Measurements from ENCODE around the gene CD72.
A peak's percentile ranks its signal among the peaks of the same experiment; 100 is the strongest.
"Not testable (repeated sequence)": the region's sequence is repeated elsewhere in the genome, so short reads cannot be mapped to it uniquely, and the experiment has no call there.

CD72 gene

DNA sequence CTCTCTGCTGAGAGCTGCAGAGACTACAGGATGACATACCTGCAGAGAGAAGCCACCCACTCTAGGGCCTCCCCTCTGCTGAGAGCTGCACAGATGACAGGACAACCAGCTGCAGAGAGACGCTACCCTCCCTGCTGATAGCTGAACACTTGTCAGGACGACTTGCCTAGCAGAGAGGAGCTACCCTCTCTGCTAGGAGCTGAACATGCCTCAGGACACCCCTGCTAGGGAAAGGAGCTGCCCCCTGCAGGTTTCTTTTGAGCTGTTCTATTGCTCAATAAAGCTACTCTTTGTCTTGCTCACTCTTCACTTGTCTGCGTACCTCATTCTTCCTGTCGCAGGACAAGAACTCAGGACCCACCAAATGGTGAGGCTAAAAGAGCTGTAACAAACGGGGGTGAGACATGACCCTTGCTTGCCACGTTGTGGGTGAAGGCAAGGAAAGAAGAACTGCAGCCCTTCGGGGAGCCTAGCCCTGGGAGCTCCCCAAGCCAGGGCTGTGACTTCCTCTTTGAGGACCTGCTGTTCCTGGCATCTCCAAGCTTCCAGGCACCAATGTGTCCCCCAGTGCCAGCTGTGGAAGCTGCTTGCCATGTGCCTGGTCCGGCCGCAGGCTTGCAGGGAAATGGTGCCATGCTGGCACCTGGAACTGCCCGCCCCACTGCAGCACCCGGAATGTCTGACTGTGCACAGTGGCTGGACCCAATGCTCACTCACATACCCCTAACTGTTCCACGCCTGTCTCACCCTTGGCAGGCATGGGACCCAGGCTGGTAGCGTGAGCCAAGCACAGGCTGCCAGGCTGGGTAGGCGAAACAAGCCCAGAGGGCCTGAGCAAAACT is 18.2 kb downstream of the CD72 start:
- no peak overlapping the region for H3K27ac Mint-ChIP-seq
- H3K4me1 Mint-ChIP-seq: peaks cover 22% of the 10 kb centered on the region
- peaks cover 4% of the 10 kb centered on the region for H3K36me3 Mint-ChIP-seq (ENCODE audit: low read depth)
- no peaks in the 10 kb centered on the region for H3K9me3 Mint-ChIP-seq
- no peak for TF ChIP-seq CTCF (IDR thresholded peaks at IDR 0.05; ENCODE audit: unreplicated experiment in 3 of 3)
- H3K4me3 Mint-ChIP-seq: no peak overlapping the region
- H3K27me3 Mint-ChIP-seq (ENCODE audit: low read depth): no peaks in the 10 kb centered on the region

- TF ChIP-seq CTCF (IDR thresholded peaks at IDR 0.05; ENCODE audit: unreplicated experiment in 3 of 3): no peak
- Mint-ChIP-seq H3K27ac (no peak overlapping the region), H3K9me3 (peaks cover 4% of the 10 kb centered on the region), H3K36me3 (ENCODE audit: low read depth) (peaks cover 9% of the 10 kb centered on the region), H3K4me3 (no peak overlapping the region), H3K27me3 (ENCODE audit: low read depth) (no peaks in the 10 kb centered on the region), H3K4me1 (peaks cover 17% of the 10 kb centered on the region)
Measured at GRCh38 chr9:35598866-35599590, 19.2 kb downstream of the CD72 start.

GRCh38 chr9:35596907-35597306 is 21.3 kb downstream of the CD72 start:
- H3K9me3 Mint-ChIP-seq: peaks cover 19% of the 10 kb centered on the region
- H3K27ac Mint-ChIP-seq; H3K4me3 Mint-ChIP-seq; H3K27me3 Mint-ChIP-seq (ENCODE audit: low read depth); H3K4me1 Mint-ChIP-seq: not testable (repeated sequence)
- H3K36me3 Mint-ChIP-seq (ENCODE audit: low read depth): peaks cover 14% of the 10 kb centered on the region

GRCh38 chr9:35594471-35594870 is 23.7 kb downstream of the CD72 start:
- Mint-ChIP-seq H3K36me3 (ENCODE audit: low read depth) (peaks cover 18% of the 10 kb centered on the region), H3K4me1 (no peaks in the 10 kb centered on the region), H3K4me3 (no peak overlapping the region), H3K27ac (no peak overlapping the region), H3K9me3 (peaks cover 20% of the 10 kb centered on the region), H3K27me3 (ENCODE audit: low read depth) (no peaks in the 10 kb centered on the region)
- TF ChIP-seq CTCF (IDR thresholded peaks at IDR 0.05; ENCODE audit: unreplicated experiment in 3 of 3): no peak

DNA sequence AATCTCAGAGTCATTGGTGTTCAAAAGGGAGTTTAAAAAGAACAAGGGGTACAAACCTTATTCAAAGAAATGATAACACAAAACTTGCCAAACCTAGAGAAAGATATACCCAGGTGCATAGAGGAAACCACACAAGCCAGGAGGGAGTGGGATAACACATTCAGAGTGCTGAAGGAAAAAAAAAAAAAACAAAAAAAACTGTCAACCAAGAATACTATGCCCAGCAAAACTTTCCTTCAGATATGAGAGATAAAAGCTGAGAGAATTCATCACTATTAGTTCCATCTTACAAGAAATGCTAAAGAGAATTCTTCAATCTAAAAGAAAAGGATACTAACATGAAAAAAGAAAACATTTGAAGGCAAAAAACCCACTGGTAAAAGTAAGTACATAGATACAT is 24.6 kb downstream of the CD72 start:
- no peak overlapping the region for H3K27ac Mint-ChIP-seq
- TF ChIP-seq CTCF (IDR thresholded peaks at IDR 0.05; ENCODE audit: unreplicated experiment in 3 of 3): no peak
- no peaks in the 10 kb centered on the region for H3K4me1 Mint-ChIP-seq
- no peaks in the 10 kb centered on the region for H3K27me3 Mint-ChIP-seq (ENCODE audit: low read depth)
- H3K9me3 Mint-ChIP-seq: peaks cover 25% of the 10 kb centered on the region
- no peak overlapping the region for H3K4me3 Mint-ChIP-seq
- peaks cover 18% of the 10 kb centered on the region for H3K36me3 Mint-ChIP-seq (ENCODE audit: low read depth)

- not testable (repeated sequence) for H3K4me1 Mint-ChIP-seq; H3K36me3 Mint-ChIP-seq (ENCODE audit: low read depth); H3K27ac Mint-ChIP-seq; H3K4me3 Mint-ChIP-seq; H3K27me3 Mint-ChIP-seq (ENCODE audit: low read depth)
- peaks cover 34% of the 10 kb centered on the region for H3K9me3 Mint-ChIP-seq
Measured at GRCh38 chr9:35588506-35588905, 29.7 kb downstream of the CD72 start.

DNA sequence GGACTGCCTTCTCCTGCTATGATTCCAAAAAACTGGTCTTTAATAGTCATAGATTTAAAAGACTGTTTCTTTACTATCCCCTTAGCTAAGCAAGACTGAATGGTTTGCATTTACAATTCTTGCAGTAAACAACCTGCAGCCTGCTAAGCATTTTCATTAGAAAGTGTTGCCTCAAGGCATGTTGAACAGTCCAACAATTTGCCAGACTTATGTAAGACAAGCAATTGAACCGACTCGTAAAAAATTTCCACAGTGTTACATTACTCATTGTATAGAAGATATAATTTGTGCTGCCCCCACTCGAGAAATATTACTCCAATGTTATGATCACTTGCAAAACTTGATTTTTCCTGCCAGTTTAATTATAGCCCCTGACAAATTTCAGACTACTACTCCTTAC is 33.5 kb downstream of the CD72 start:
- H3K36me3 Mint-ChIP-seq (ENCODE audit: low read depth): peaks cover 14% of the 10 kb centered on the region
- H3K27me3 Mint-ChIP-seq (ENCODE audit: low read depth); H3K4me3 Mint-ChIP-seq; H3K4me1 Mint-ChIP-seq: not testable (repeated sequence)
- H3K27ac Mint-ChIP-seq: peak overlapping the region in 1 of 3 experiments; percentile 71
- H3K9me3 Mint-ChIP-seq: peaks cover 39% of the 10 kb centered on the region

- H3K27me3 Mint-ChIP-seq (ENCODE audit: low read depth); H3K4me3 Mint-ChIP-seq; H3K4me1 Mint-ChIP-seq: not testable (repeated sequence)
- H3K36me3 Mint-ChIP-seq (ENCODE audit: low read depth): peaks cover 18% of the 10 kb centered on the region
- peak overlapping the region in 1 of 3 experiments; percentile 64 for H3K27ac Mint-ChIP-seq
- peaks cover 41% of the 10 kb centered on the region for H3K9me3 Mint-ChIP-seq
Measured at GRCh38 chr9:35583521-35583920, 34.7 kb downstream of the CD72 start.

DNA sequence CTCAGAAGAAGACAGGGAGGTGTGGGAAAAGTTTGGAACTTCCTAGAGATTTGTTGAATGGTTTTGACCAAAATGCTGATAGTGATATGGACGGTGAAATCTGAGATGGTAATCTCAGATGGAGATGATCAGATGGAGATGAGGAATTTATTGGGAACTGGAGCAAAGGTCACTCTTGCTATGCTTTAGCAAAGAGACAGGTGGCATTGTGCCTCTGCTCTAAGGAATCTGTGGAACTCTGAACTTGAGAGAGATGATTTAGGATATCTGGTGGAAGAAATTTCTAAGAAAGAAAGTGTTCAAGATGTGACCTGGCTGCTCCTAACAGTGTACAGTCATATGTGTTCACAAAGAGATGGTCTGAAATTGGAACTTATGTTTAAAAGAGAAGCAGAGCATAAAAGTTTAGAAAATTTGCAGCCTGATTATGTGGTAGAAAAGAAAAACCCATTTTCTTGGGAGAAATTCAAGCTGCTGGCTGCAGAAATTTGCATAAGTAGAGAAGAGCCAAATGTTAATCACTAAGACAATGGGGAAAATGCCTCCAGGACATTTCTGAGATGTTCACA is 38.5 kb downstream of the CD72 start:
- H3K4me1 Mint-ChIP-seq: not testable (repeated sequence)

More for the DNA sequence above, 38.5 kb downstream of the CD72 start:
- not testable (repeated sequence) for H3K27ac Mint-ChIP-seq; H3K4me3 Mint-ChIP-seq; H3K27me3 Mint-ChIP-seq (ENCODE audit: low read depth)
- Mint-ChIP-seq H3K9me3 (peaks cover 30% of the 10 kb centered on the region), H3K36me3 (ENCODE audit: low read depth) (peaks cover 18% of the 10 kb centered on the region)

Data from nephron (organoid).